HEK293 (cell line): ENCODE results near the gene PTPN6.

Experiments
- CTCF ChIA-PET: fragments of 350-600 bp; formaldehyde crosslinking; extraction: SDS; loops from one replicate; lab custom pipeline; 2021; ENCODE audit warnings: antibody characterized with exemption; lab: Yijun Ruan, JAX
- POLR2A ChIA-PET: fragments of 300-600 bp; formaldehyde crosslinking; extraction: SDS; loops from one replicate; lab custom pipeline; 2020; ENCODE audit warnings: antibody characterized with exemption, inconsistent platforms; lab: Yijun Ruan, JAX
- H3K27ac ChIP-seq: fragments of 200-500 bp; sonication (Bioruptor generic); 2 replicates; pipeline ENCODE4 v1.5.1; 2014; ENCODE audit warnings: low read depth, low read length, control low read depth, inconsistent platforms; ENCODE audit errors: extremely low read depth
- H3K36me3 ChIP-seq, 2 experiments: fragments of 200-500 bp in 1 of 2; sonication (Bioruptor generic) in 1 of 2; 1 replicate in 1 of 2; 2 replicates in 1 of 2; pipeline ENCODE4 v1.5.1; 2014 to 2017; ENCODE audit warnings: inconsistent platforms in 2 of 2, low read length in 2 of 2; ENCODE audit not compliant: control insufficient read depth in 2 of 2, insufficient read depth in 1 of 2
- H3K4me1 ChIP-seq: fragments of 200-500 bp; sonication (Bioruptor generic); 2 replicates; pipeline ENCODE4 v1.5.1; 2014; ENCODE audit warnings: mild to moderate bottlenecking, low read length, inconsistent platforms; ENCODE audit not compliant: control insufficient read depth, insufficient read depth
- H3K4me3 ChIP-seq: 2 replicates; pipeline ENCODE4 v1.5.1; 2011; ENCODE audit warnings: low read depth, mild to moderate bottlenecking, control low read depth, low read length, moderate library complexity
- H3K9me3 ChIP-seq: fragments of 200-500 bp; sonication (Bioruptor generic); 2 replicates; pipeline ENCODE4 v1.5.1; 2014; ENCODE audit warnings: low read depth, low read length, inconsistent platforms; ENCODE audit not compliant: control insufficient read depth, insufficient read depth
- KLF17 ChIP-seq: fragments of 450-650 bp; formaldehyde crosslinking; IDR thresholded peaks from 2 replicates; pipeline ENCODE4 v1.5.1; 2016; ENCODE audit warnings: missing biosample characterization, missing genetic modification characterization
- MYNN ChIP-seq: fragments of 450-650 bp; formaldehyde crosslinking; IDR thresholded peaks from 2 replicates; pipeline ENCODE4 v1.5.1; 2016; ENCODE audit warnings: missing biosample characterization, missing genetic modification characterization, borderline replicate concordance
- OSR2 ChIP-seq: fragments of 450-650 bp; formaldehyde crosslinking; IDR thresholded peaks from 2 replicates; pipeline ENCODE4 v1.5.1; 2016; ENCODE audit warnings: missing biosample characterization, missing genetic modification characterization
- ZNF121 ChIP-seq: fragments of 450-650 bp; formaldehyde crosslinking; IDR thresholded peaks from 2 replicates; pipeline ENCODE4 v1.5.1; 2016; ENCODE audit warnings: missing biosample characterization, missing genetic modification characterization
- ZNF132 ChIP-seq: fragments of 450-650 bp; formaldehyde crosslinking; IDR thresholded peaks from 2 replicates; pipeline ENCODE4 v1.5.1; 2017; ENCODE audit warnings: missing biosample characterization, missing genetic modification characterization, borderline replicate concordance
- ZNF19 ChIP-seq: fragments of 450-650 bp; formaldehyde crosslinking; IDR thresholded peaks from 2 replicates; pipeline ENCODE4; 2016; ENCODE audit warnings: missing biosample characterization, missing genetic modification characterization, low read depth
- ZNF211 ChIP-seq: fragments of 450-650 bp; formaldehyde crosslinking; IDR thresholded peaks from 2 replicates; pipeline ENCODE4 v1.5.1; 2016; ENCODE audit warnings: low read depth, missing biosample characterization, missing genetic modification characterization
- ZNF239 ChIP-seq: fragments of 450-650 bp; formaldehyde crosslinking; IDR thresholded peaks from 2 replicates; pipeline ENCODE4 v1.5.1; 2016; ENCODE audit warnings: missing biosample characterization, missing genetic modification characterization
- ZNF394 ChIP-seq: fragments of 450-650 bp; formaldehyde crosslinking; IDR thresholded peaks from 2 replicates; pipeline ENCODE4 v1.5.1; 2016; ENCODE audit warnings: missing biosample characterization, missing genetic modification characterization, mild to moderate bottlenecking, moderate library complexity, borderline replicate concordance
- ZNF433 ChIP-seq: fragments of 450-650 bp; formaldehyde crosslinking; IDR thresholded peaks from 2 replicates; pipeline ENCODE4 v1.5.1; 2016; ENCODE audit warnings: missing biosample characterization, missing genetic modification characterization, low read depth
- ZNF561 ChIP-seq: fragments of 450-650 bp; IDR thresholded peaks from 2 replicates; pipeline ENCODE4 v1.5.1; 2018; ENCODE audit warnings: missing biosample characterization, missing genetic modification characterization, borderline replicate concordance
- ZNF639 ChIP-seq: fragments of 450-650 bp; formaldehyde crosslinking; IDR thresholded peaks from 2 replicates; pipeline ENCODE4 v1.5.1; 2016; ENCODE audit warnings: missing biosample characterization, missing genetic modification characterization
- ZNF837 ChIP-seq: fragments of 450-650 bp; formaldehyde crosslinking; IDR thresholded peaks from 2 replicates; pipeline ENCODE4 v1.5.1; 2016; ENCODE audit warnings: missing biosample characterization, missing genetic modification characterization
- ZSCAN30 ChIP-seq: fragments of 450-650 bp; IDR thresholded peaks from 2 replicates; pipeline ENCODE4 v1.5.1; 2018; ENCODE audit warnings: missing biosample characterization, mild to moderate bottlenecking, missing genetic modification characterization, moderate library complexity
- TF ChIP-seq, protein P1 (sequence below): fragments of 450-650 bp; formaldehyde crosslinking; IDR thresholded peaks from 2 replicates; pipeline ENCODE4 v1.5.1; 2016; ENCODE audit warnings: missing biosample characterization, missing genetic modification characterization
- TF ChIP-seq, protein P2 (sequence below): fragments of 450-650 bp; formaldehyde crosslinking; IDR thresholded peaks from 2 replicates; pipeline ENCODE4 v1.5.1; 2016; ENCODE audit warnings: missing biosample characterization, missing genetic modification characterization, low read depth
- TF ChIP-seq, protein P3 (sequence below): fragments of 450-650 bp; formaldehyde crosslinking; IDR thresholded peaks from 2 replicates; pipeline ENCODE4; 2016; ENCODE audit warnings: missing biosample characterization, missing genetic modification characterization

The PTPN6 gene

DNA sequence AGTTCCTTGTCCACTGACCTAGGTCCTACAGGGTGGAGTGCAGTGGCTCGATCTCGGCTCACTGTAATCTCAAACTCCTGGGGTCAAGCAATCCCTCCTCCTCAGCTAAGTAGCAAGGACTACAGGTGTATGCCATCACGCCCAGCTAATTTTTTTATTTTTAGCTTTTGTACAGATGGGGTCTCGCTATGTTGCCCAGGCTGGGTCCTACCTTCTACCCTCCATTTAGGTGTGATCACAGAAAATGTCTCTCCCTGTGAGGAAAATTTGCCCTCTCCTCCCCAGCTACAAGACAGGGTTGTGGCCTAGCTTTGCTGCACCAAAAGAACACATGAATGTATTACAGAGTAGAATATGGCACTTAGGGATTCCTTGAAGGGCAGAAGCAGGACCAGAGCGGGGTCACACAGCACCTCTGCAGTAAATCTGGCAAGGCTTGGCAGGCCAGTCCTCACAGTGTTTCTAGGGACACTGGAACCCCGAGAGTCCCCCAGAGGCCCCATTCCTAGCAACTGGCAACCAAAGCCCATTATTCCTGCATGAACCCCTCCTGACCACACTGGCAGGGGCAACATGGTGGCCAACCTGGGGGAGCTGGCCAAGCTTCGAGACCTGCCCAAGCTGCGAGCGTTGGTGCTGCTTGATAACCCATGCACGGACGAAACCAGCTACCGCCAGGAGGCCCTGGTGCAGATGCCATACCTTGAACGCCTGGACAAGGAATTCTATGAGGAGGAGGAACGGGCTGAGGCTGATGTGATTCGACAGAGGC, 38.8 kb upstream of the PTPN6 start:
- CTCF ChIA-PET = interaction anchor here (1.0 to 3.1 kb wide), 5 partner anchors 11 to 201 kb away, joined by 3 to 17 read pairs (median 5); no protein-coding TSS in a partner anchor
- POLR2A ChIA-PET = interaction anchor here (1.1 to 1.3 kb wide), 3 partner anchors 7 to 40 kb away, joined by 3 to 4 read pairs (median 3); partner anchors contain the start of genes LRRC23 and SPSB2
- Histone ChIP-seq H3K4me1 (peaks cover 7% of the 10 kb centered on the region), H3K9me3 (no peaks in the 10 kb centered on the region), H3K4me3 (no peak overlapping the region), H3K27ac (no peak overlapping the region), H3K36me3 (peaks cover 4 to 16% of the 10 kb centered on the region in 2 experiments; a peak in 2 of 3 replicates)
- peak; percentile 73 for TF ChIP-seq ZNF121 (tag by site-specific recombination)
- TF ChIP-seq, protein P1, sequence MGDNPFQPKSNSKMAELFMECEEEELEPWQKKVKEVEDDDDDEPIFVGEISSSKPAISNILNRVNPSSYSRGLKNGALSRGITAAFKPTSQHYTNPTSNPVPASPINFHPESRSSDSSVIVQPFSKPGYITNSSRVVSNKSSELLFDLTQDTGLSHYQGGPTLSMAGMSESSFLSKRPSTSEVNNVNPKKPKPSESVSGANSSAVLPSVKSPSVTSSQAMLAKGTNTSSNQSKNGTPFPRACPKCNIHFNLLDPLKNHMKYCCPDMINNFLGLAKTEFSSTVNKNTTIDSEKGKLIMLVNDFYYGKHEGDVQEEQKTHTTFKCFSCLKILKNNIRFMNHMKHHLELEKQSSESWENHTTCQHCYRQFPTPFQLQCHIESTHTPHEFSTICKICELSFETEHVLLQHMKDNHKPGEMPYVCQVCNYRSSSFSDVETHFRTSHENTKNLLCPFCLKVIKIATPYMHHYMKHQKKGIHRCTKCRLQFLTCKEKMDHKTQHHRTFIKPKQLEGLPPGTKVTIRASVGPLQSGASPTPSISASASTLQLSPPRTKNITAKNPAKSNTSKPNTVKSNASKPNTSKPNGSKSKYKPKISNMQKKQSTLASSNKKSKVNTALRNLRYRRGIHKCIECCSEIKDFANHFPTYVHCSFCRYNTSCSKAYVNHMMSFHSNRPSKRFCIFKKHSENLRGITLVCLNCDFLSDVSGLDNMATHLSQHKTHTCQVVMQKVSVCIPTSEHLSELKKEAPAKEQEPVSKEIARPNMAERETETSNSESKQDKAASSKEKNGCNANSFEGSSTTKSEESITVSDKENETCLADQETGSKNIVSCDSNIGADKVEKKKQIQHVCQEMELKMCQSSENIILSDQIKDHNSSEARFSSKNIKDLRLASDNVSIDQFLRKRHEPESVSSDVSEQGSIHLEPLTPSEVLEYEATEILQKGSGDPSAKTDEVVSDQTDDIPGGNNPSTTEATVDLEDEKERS (tag by site-specific recombination) = no peak

DNA sequence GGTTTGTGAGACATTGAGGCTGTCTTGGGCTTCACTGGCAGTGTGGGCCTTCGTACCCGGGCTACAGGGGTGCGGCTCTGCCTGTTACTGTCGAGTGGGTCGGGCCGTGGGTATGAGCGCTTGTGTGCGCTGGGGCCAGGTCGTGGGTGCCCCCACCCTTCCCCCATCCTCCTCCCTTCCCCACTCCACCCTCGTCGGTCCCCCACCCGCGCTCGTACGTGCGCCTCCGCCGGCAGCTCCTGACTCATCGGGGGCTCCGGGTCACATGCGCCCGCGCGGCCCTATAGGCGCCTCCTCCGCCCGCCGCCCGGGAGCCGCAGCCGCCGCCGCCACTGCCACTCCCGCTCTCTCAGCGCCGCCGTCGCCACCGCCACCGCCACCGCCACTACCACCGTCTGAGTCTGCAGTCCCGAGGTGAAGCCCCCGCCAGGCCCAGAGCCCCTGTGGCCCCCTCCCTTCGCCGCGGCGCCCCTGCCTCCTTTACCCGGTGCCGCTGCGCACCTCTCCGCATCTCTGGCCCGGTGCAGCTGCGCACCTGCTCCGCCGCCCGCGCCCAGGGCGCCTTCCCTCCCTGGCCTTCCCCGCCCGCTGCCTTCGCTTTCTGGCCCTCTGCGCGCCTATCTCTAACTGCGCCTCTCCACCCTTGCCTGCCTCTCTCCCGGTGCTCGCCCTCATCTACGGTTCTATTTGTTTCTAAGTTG, 36.8 kb upstream of the PTPN6 start, which contains the start of gene ENO2:
Gene ENO2 (plus strand): TSS at position 335 of the 701 bp plus-strand sequence. CDS start 1,253 bp downstream, outside the sequence.
- ChIA-PET CTCF (interaction anchor here (0.7 kb wide), 1 partner anchor 9 kb away, joined by 3 read pairs; no protein-coding TSS in a partner anchor), POLR2A (interaction anchor here (0.6 to 1.7 kb wide), 9 partner anchors 8 to 284 kb away, joined by 3 to 8 read pairs (median 4); partner anchors contain the start of genes C12orf57, RNU7-1 and SPSB2)
- Histone ChIP-seq H3K4me3 (peak within 1 kb of the TSS; percentile 60), H3K4me1 (peaks cover 7% of the 10 kb centered on the region), H3K36me3 (peaks cover 7 to 31% of the 10 kb centered on the region in 2 experiments; a peak in 2 of 3 replicates), H3K27ac (peak within 1 kb of the TSS; percentile 51; the same call in 1 of the 2 replicates), H3K9me3 (no peaks in the 10 kb centered on the region)
- TF ChIP-seq ZNF132 = no peak
- TF ChIP-seq ZNF433 (tag by site-specific recombination) = no peak
- TF ChIP-seq KLF17 (tag by site-specific recombination) = peak; percentile 42
- 0 out of 2 replicates have a peak, but pooled peaks have one; percentile 24 for TF ChIP-seq ZNF239 (tag by site-specific recombination)
- TF ChIP-seq, protein P1 (tag by site-specific recombination) = no peak
- TF ChIP-seq, protein P2, sequence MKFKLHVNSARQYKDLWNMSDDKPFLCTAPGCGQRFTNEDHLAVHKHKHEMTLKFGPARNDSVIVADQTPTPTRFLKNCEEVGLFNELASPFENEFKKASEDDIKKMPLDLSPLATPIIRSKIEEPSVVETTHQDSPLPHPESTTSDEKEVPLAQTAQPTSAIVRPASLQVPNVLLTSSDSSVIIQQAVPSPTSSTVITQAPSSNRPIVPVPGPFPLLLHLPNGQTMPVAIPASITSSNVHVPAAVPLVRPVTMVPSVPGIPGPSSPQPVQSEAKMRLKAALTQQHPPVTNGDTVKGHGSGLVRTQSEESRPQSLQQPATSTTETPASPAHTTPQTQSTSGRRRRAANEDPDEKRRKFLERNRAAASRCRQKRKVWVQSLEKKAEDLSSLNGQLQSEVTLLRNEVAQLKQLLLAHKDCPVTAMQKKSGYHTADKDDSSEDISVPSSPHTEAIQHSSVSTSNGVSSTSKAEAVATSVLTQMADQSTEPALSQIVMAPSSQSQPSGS (tag by site-specific recombination) = no peak
- peak; percentile 86 for TF ChIP-seq OSR2 (tag by site-specific recombination)
- TF ChIP-seq, protein P3, sequence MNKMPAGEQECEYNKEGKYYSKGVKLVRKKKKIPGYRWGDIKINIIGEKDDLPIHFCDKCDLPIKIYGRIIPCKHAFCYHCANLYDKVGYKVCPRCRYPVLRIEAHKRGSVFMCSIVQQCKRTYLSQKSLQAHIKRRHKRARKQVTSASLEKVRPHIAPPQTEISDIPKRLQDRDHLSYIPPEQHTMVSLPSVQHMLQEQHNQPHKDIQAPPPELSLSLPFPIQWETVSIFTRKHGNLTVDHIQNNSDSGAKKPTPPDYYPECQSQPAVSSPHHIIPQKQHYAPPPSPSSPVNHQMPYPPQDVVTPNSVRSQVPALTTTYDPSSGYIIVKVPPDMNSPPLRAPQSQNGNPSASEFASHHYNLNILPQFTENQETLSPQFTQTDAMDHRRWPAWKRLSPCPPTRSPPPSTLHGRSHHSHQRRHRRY = no peak
- TF ChIP-seq ZNF394 (tag by site-specific recombination) = peak; percentile 40; the same call in 1 of the 2 replicates
- TF ChIP-seq ZNF19 = no peak
- no peak; the same call in 1 of the 2 replicates for TF ChIP-seq ZNF639 (tag by site-specific recombination)
- TF ChIP-seq ZNF211 (tag by site-specific recombination) = no peak
- TF ChIP-seq ZNF837 (tag by site-specific recombination) = no peak
- TF ChIP-seq MYNN (tag by site-specific recombination) = no peak
- no peak for TF ChIP-seq ZSCAN30 (tag by site-specific recombination)
- no peak; the same call in 1 of the 2 replicates for TF ChIP-seq ZNF561
